ENCODE results near the gene ABLIM2. TPM values are rescaled to one million over a fixed set of nuclear protein-coding genes. Genes with fewer than 3 reads are reported as not detected.

The ABLIM2 gene
- total and polyA plus RNA-seq, 2 of the 4 experiments (the other 2 are of a cell fraction) = under 0.01 to 0.10 TPM

GRCh38 chr4:8078610-8079015 lies 80.0 kb downstream of the ABLIM2 start:
- Histone ChIP-seq H3K27ac (ENCODE audit: insufficient read depth, low read length) (no peak overlapping the region), H3K27me3 (ENCODE audit: control insufficient read depth, insufficient read depth, low read length) (peaks cover 66% of the 10 kb centered on the region), H3K79me1 (ENCODE audit: low read depth in 1 of 2, low read length in 2 of 2) (no peaks in the 10 kb centered on the region), H3K4me3 (ENCODE audit: insufficient read depth, low read depth, low read length) (no peak overlapping the region), H4K5ac (ENCODE audit: low read depth, low read length) (no peak overlapping the region), H3K36me3 (ENCODE audit: control insufficient read depth, insufficient read depth, low read length) (no peaks in the 10 kb centered on the region), H3K56ac (ENCODE audit: extremely low read depth, insufficient read depth, low read length) (no peak overlapping the region), H3K9me3 (ENCODE audit: control insufficient read depth, insufficient read depth, low read length) (no peaks in the 10 kb centered on the region), H2BK15ac (ENCODE audit: low read depth, low read length) (no peak overlapping the region), H2BK120ac (ENCODE audit: low read depth, low read length) (no peak overlapping the region), H3K18ac (ENCODE audit: low read depth, low read length) (no peak overlapping the region), H3K9ac (ENCODE audit: low read depth, low read length) (no peak overlapping the region), H2AFZ (replicated peaks; ENCODE audit: low read length, poor library complexity) (no peak overlapping the region), H3K14ac (replicated peaks; ENCODE audit: low read depth, low read length) (no peak overlapping the region), H4K91ac (ENCODE audit: insufficient read depth, low read depth, low read length) (no peak overlapping the region), H4K20me1 (ENCODE audit: insufficient read depth, low read length) (no peaks in the 10 kb centered on the region; the same call in 1 of the 2 replicates), H3K4me1 (ENCODE audit: control insufficient read depth, insufficient read depth, low read length) (no peaks in the 10 kb centered on the region), H2BK5ac (ENCODE audit: low read depth, low read length, poor library complexity, severe bottlenecking) (no peak overlapping the region), H3K4ac (ENCODE audit: low read depth, low read length) (no peak overlapping the region), H3K9me1 (ENCODE audit: insufficient read depth, low read length) (no peaks in the 10 kb centered on the region), H3K4me2 (ENCODE audit: low read depth, low read length) (no peak overlapping the region), H2AK9ac (replicated peaks; ENCODE audit: low read depth, low read length, poor library complexity) (peak overlapping the region; percentile 1), H3K23ac (ENCODE audit: low read depth, low read length) (no peak overlapping the region), H4K8ac (ENCODE audit: low read depth in 2 of 2, low read length in 2 of 2) (no peak overlapping the region), H2AK5ac (ENCODE audit: low read depth, low read length) (no peak overlapping the region), H2BK20ac (ENCODE audit: low read depth, low read length) (no peak overlapping the region)
- ChIA-PET POLR2A (ENCODE audit: unreplicated experiment) (no interaction called here), CTCF (no interaction called here)
- TF ChIP-seq CTCF (conservative IDR thresholded peaks at IDR 0.05; ENCODE audit: low read depth, low read length) (no peak), FOS (IDR thresholded peaks at IDR 0.05; ENCODE audit: low read depth, low read length) (no peak), SMC3 (IDR thresholded peaks at IDR 0.05; ENCODE audit: low read depth, low read length) (no peak), RCOR1 (IDR thresholded peaks at IDR 0.05; ENCODE audit: insufficient replicate concordance, low read length) (no peak)
- in situ Hi-C loops (cut with MboI; ENCODE audit: low sequenced_read_pairs) = no loop called here
- 61% methylated on average over 4 of the region's 8 CpGs; no CpG with 5 or more reads in 1 of the 2 experiments for WGBS, 2 experiments (ENCODE audit: extremely low coverage in 2 of 2, insufficient read length in 1 of 2)
- no peak for DNase-seq
- dilution Hi-C loops (cut with HindIII; ENCODE audit: low sequenced_read_pairs, unreplicated experiment) = no loop called here
- no peak for ATAC-seq (ENCODE audit: low read depth)
- intact Hi-C loops (cut with micrococcal nuclease) = no loop called here
- no TSS peak for BruUV-seq (replicated peaks)
